AG04450 (cell line): ENCODE data around the gene NT5M. TPM values are rescaled to one million over a fixed set of nuclear protein-coding genes. Genes with fewer than 3 reads are reported as not detected.

ENCODE experiments used
- CTCF ChIA-PET: fragments of 300-600, 350-600 bp; formaldehyde crosslinking; extraction: SDS; loops from one replicate; lab custom pipeline; 2022; ENCODE audit warnings: antibody characterized with exemption, inconsistent platforms; lab: Charles Lee
- POLR2A ChIA-PET: fragments of 350-600 bp; formaldehyde crosslinking; extraction: SDS; loops from one replicate; lab custom pipeline; 2021; ENCODE audit warnings: antibody characterized with exemption, inconsistent platforms; lab: Yijun Ruan, JAX
- DNase-seq: peaks from one replicate; pipeline ENCODE4 v3.0.0-alpha.2; 2011; ENCODE audit warnings: low read depth, low spot score
- H3K27ac ChIP-seq: one replicate; pipeline ENCODE4 v1.5.1; 2012; ENCODE audit warnings: low read depth, low read length, control low read depth
- H3K27me3 ChIP-seq: one replicate; pipeline ENCODE4 v1.6.0; 2012; ENCODE audit warnings: low read length; ENCODE audit not compliant: control insufficient read depth, insufficient read depth
- H3K4me3 ChIP-seq: 2 replicates; pipeline ENCODE4 v1.5.1; 2011; ENCODE audit warnings: mild to moderate bottlenecking, low read depth, low read length, control low read depth
- H3K9me3 ChIP-seq: 2 replicates; pipeline ENCODE4 v1.5.1; 2012; ENCODE audit warnings: low read length; ENCODE audit not compliant: control insufficient read depth, insufficient read depth
- polyA plus RNA-seq: library from polyadenylated mRNA; depleted of rRNA; stranded (reverse); fragments of >200 nt; gene quantifications from 2 replicates; pipeline ENCODE4 v1.2.3, GENCODE V29; 2011
- TF ChIP-seq, protein P1 (sequence below): IDR thresholded peaks from 2 replicates; pipeline ENCODE4 v1.5.1; 2011; ENCODE audit warnings: low read depth, low read length, control low read depth, inconsistent platforms

NT5M gene
- polyA plus RNA-seq, 1 experiment = 0.36 TPM

GRCh38 chr17:17279316-17279715, 23.9 kb upstream of the NT5M start:
- DNase-seq = no peak
- POLR2A ChIA-PET = interaction anchor here (0.7 kb wide), 1 partner anchor 254 kb away, joined by 3 read pairs; no protein-coding TSS in a partner anchor
- Histone ChIP-seq H3K9me3 (no peaks in the 10 kb centered on the region; the same call in 1 of the 2 replicates), H3K27me3 (no peaks in the 10 kb centered on the region), H3K27ac (no peak overlapping the region), H3K4me3 (no peak overlapping the region; the same call in 1 of the 2 replicates)
- TF ChIP-seq, protein P1, sequence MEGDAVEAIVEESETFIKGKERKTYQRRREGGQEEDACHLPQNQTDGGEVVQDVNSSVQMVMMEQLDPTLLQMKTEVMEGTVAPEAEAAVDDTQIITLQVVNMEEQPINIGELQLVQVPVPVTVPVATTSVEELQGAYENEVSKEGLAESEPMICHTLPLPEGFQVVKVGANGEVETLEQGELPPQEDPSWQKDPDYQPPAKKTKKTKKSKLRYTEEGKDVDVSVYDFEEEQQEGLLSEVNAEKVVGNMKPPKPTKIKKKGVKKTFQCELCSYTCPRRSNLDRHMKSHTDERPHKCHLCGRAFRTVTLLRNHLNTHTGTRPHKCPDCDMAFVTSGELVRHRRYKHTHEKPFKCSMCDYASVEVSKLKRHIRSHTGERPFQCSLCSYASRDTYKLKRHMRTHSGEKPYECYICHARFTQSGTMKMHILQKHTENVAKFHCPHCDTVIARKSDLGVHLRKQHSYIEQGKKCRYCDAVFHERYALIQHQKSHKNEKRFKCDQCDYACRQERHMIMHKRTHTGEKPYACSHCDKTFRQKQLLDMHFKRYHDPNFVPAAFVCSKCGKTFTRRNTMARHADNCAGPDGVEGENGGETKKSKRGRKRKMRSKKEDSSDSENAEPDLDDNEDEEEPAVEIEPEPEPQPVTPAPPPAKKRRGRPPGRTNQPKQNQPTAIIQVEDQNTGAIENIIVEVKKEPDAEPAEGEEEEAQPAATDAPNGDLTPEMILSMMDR = no peak
- CTCF ChIA-PET = interaction anchor here (1.7 kb wide), 1 partner anchor 9 kb away, joined by 8 read pairs; no protein-coding TSS in a partner anchor

- peak; percentile 95 for DNase-seq
- H3K27me3 ChIP-seq = no peaks in the 10 kb centered on the region
- TF ChIP-seq, protein P1 = no peak
- CTCF ChIA-PET = interaction anchor here (1.2 to 1.7 kb wide), 2 partner anchors 11 to 13 kb away, joined by 6 to 8 read pairs; no protein-coding TSS in a partner anchor
- POLR2A ChIA-PET = interaction anchor here (0.5 to 1.2 kb wide), 3 partner anchors 22 to 91 kb away, joined by 3 to 4 read pairs (median 3); no protein-coding TSS in a partner anchor
- no peaks in the 10 kb centered on the region; the same call in 1 of the 2 replicates for H3K9me3 ChIP-seq
- H3K4me3 ChIP-seq = peak within 1 kb of the TSS; percentile 94
- H3K27ac ChIP-seq = peak within 1 kb of the TSS; percentile 91
Measured at GRCh38 chr17:17280613-17281549, 22.3 kb upstream of the NT5M start, which contains the start of gene COPS3. COPS3 (minus strand) TSS chr17:17281246; CDS start chr17:17281186, 60 bp downstream.

- no peak for DNase-seq
- Histone ChIP-seq H3K27me3 (peaks cover 4% of the 10 kb centered on the region), H3K27ac (no peak overlapping the region), H3K4me3 (no peak overlapping the region), H3K9me3 (no peaks in the 10 kb centered on the region)
- ChIA-PET POLR2A (interaction anchor here (0.6 kb wide), 1 partner anchor 10 kb away, joined by 10 read pairs; no protein-coding TSS in a partner anchor), CTCF (no interaction called here)
- TF ChIP-seq, protein P1 = no peak
Measured at GRCh38 chr17:17285951-17286350, 17.2 kb upstream of the NT5M start.

DNA sequence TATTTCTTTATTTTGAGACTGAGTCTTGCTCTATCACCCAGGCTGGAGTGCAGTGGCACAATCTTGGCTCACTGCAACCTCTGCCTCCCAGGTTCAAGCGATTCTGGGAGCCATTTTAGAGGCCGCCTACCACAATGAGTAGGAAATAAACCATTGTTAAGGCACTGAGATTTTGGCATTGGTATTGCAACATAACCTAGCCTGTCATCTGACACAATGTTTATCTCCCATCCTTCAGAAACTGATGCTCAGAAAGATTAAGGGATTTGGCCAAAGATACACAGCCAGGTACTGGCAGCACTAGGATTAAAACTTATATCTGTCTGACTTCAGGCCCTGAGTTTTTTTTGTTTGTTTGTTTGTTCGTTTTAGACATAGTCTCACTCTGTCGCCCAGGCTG, 14.1 kb upstream of the NT5M start:
- POLR2A ChIA-PET = no interaction called here
- CTCF ChIA-PET = no interaction called here

More for the DNA sequence above, 14.1 kb upstream of the NT5M start:
- TF ChIP-seq, protein P1 = no peak
- peaks cover 8% of the 10 kb centered on the region for H3K27me3 ChIP-seq
- no peak overlapping the region for H3K4me3 ChIP-seq
- H3K9me3 ChIP-seq = no peaks in the 10 kb centered on the region
- DNase-seq = no peak
- H3K27ac ChIP-seq = no peak overlapping the region
